Stimulated activated CD8-positive, alpha-beta memory T cell treated with anti-CD3 and anti-CD28 coated beads, Interleukin-7, amount 100 ng/mL, for 24 hours (primary cell): ENCODE results near the gene IMP4.
A peak's percentile ranks its signal among the peaks of the same experiment; 100 is the strongest.

ENCODE experiments used
- DNase-seq: peaks from one replicate; pipeline ENCODE4 v3.0.0-alpha.2; 2020; ENCODE audit warnings: low read depth

Gene IMP4

GRCh38 chr2:130377491-130377890, 34.8 kb downstream of the IMP4 start:
- DNase-seq, result no peak

GRCh38 chr2:130378206-130378897, 35.7 kb downstream of the IMP4 start:
- no peak for DNase-seq

DNA sequence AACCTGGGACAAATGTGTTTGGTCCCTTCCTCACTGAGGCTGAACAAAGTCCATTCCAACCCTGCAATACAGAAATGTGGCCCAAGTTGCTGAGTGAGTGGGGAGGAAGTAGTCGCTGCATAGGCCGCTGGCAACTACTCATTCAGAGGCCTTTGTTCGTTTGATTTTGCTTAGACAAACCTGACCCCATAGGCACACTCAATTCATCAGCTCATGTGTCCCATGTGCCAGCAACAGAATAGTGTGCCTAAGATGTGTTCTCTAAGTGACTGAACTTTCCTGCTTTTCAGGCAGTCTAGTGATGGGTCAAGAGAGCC, 36.2 kb downstream of the IMP4 start:
- no peak for DNase-seq

GRCh38 chr2:130380096-130380934, 37.6 kb downstream of the IMP4 start:
- no peak for DNase-seq

- no peak for DNase-seq
These were observed 38.4 kb downstream of the IMP4 start for GRCh38 chr2:130381145-130381544.

GRCh38 chr2:130381619-130382018, 38.9 kb downstream of the IMP4 start:
- no peak for DNase-seq

GRCh38 chr2:130382313-130382917, 39.7 kb downstream of the IMP4 start:
- no peak for DNase-seq

DNA sequence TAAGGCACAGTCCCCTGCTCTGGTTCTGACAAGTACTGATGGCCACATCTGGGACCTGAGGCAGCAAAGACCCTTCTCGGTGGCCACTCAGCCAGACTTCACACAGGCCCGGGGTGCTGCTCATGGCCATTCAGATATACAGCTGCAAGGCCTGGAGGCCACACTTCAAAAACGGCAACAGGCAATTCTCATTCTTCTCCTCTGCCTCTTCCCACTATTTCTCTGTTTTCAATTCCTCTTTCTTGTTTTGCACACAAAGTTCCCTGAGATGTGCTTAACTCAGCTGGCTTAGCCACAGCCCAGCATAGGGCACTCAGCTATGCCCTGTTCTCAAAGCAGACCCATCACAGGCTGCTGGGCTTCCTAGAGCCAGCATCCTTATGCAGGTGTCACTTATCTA, 43.0 kb downstream of the IMP4 start:
- DNase-seq, result no peak

DNA sequence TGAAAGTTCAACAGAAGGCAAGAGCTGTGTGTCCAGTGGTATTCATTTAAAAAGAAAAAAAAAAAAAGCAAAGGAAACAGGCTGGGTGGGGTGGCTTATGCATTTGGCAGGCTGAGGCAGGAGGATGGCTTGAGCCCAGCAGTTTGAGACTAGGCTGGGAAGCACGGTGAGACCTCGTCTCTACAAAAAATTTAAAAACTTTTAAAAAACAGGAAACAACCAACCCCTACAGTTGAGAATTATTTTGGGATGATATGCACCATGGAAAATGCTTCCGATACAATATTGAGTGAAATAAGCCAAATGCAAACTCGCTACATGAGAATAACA, 44.3 kb downstream of the IMP4 start:
- DNase-seq, result no peak

GRCh38 chr2:130387804-130388203, 45.1 kb downstream of the IMP4 start:
- DNase-seq, result no peak

DNA sequence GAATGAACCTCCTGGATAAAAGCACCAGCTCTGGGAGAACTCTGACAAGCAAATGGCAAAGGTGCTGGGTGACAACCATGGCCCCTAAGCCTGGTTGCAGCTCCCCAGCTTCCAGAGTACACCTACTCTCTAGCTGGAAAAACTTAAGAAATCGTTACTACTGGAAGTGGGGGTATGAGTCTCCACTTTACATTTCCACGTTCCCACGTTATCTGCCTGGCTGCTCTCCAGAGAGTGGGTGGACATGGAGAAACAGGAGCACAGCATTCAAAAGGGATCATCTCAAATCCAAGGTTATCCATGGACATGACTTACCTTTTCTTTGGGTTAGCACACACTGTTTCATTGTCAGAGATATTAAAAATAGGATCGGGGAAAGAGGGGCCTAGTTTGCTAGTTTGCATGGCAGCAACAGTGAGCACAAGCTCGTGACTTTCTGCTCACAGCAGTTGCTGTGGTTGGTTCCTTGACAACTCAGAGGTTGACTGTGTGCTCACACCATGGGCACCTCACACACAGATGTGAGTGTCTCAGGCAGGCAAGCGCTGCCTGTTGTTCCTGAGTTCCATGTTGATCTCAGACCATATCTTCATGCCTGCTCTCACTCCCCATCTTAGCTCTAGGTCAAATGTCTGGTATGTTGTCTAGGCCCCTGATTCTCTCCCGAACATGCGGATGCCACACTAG, 45.7 kb downstream of the IMP4 start:
- no peak for DNase-seq

DNA sequence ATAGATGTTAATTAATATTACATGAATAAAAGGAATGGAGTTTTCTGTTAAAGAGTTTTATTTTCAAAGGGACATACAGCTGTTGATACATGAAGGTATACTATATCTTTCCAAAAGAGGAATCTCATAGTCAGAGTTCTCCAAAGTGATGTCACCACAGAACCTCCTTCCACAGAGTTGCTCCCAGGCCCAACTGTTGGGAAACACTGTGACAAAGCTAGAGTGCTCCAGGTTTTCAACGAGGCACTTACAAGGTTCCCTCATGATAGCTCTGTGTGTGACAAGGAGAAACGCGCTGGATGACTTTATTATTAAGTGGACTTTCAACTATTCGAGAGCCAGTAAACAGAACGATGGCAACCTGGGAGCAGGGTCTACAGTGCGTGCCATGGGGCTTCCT, 46.7 kb downstream of the IMP4 start:
- no peak for DNase-seq

DNA sequence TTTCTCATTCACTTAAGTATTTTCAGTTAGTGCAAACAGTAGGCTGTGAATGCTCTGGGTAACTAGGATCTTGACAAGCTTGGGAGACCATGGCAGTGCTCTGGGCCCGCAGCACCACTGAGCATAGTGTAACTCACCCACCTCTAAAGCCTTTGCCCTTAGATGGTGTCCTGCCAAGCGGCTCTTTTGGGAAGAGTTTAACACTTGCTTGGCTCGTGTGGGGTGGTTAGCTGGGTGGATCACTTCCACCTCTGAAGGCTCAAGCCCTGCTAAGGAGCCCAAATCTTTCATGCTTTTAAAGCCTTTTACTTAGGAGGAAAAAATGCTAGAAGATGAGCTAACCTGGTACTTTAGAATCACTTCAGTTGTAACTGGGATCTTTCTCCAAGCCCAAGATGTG, 47.1 kb downstream of the IMP4 start:
- DNase-seq, result no peak

- no peak for DNase-seq
These were observed 47.9 kb downstream of the IMP4 start for GRCh38 chr2:130390460-130391057.

DNA sequence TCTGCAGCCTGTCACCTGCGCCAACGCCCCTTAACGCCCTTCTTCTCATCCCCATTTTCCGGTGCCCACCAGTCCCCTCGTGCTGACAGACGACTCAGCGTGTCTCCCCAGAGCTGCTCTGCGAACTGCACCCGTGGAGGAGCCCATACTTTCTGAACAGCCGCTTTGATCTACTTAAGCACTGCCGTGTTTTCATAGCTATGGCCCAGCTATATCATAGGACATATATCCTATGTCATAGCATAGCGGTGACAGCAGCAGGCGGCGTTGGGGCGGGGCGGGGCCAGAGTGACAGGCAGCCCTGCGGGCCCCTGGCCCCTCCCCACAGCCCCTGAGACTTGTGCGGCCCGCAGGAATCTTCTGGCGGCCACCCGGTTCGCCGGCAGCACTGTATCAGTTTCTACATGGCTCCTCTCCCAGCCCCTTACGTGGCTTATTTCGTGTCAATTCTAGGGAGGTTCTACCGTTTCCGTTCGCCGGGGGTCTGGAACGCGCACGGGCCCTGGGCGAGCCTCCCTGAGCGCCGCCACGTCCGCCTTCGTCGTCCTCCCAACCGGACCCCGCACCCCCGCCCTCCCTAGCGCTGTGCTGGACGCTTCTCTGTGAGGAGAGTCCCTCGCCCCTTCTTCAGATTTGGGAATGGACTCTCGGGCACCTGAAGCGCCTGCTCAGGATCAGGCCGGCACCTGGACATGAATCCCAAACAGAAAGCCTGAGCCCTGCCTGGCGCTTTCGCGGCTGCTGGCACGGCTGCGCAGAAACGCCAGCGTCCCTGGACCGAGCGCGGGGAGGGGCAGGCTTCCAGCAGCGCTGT, 48.6 kb downstream of the IMP4 start:
- peak; percentile 63 for DNase-seq

- DNase-seq, result no peak
These were observed 49.4 kb downstream of the IMP4 start for GRCh38 chr2:130391872-130392670.

GRCh38 chr2:130393318-130393910, 50.7 kb downstream of the IMP4 start:
- DNase-seq, result no peak
